GM12878 (cell line): ENCODE measurements around the gene CPNE6. TPM values are rescaled to one million over a fixed set of nuclear protein-coding genes. Genes with fewer than 3 reads are reported as not detected.

Experiments used
- ATAC-seq: fragments of 200-7000 bp; cut with Tn5 transposase; 3 replicates; pipeline ENCODE4 v1.9.1; 2020; ENCODE audit warnings: mild to moderate bottlenecking, moderate library complexity
- BruUV-seq: library from RNA; stranded (reverse); fragments of 400-500 nt; replicated peaks from 2 replicates; lab custom pipeline; 2021; lab: Mats Ljungman, UMichigan
- CTCF ChIA-PET: fragments of 300-600 bp; sonication (Branson Sonifier 250); formaldehyde crosslinking; extraction: SDS; loops from one replicate; lab custom pipeline; 2021; ENCODE audit warnings: inconsistent platforms; lab: Yijun Ruan, JAX
- POLR2A ChIA-PET: fragments of 350-600 bp; formaldehyde crosslinking; extraction: SDS; loops from one replicate; lab custom pipeline; 2021; ENCODE audit warnings: inconsistent platforms; lab: Charles Lee
- RAD21 ChIA-PET: fragments of 300-600 bp; sonication (Branson Sonifier 250); formaldehyde crosslinking; loops from one replicate; lab custom pipeline; 2023; ENCODE audit warnings: antibody characterized with exemption; ENCODE audit not compliant: unreplicated experiment; lab: Charles Lee
- SMC1A ChIA-PET: fragments of 300-600 bp; sonication (Branson Sonifier 250); formaldehyde crosslinking; loops from one replicate; lab custom pipeline; 2023; ENCODE audit not compliant: unreplicated experiment, uncharacterized antibody; lab: Charles Lee
- DNase-seq: peaks from one replicate; pipeline ENCODE4 v3.0.0-alpha.2; 2011; ENCODE audit warnings: low read depth, low spot score
- FAIRE-seq: peaks from 3 replicates; lab custom pipeline; 2011; peaks lifted over from hg19 to GRCh38; lab: Jason Lieb, UNC
- H2AFZ ChIP-seq: 2 replicates; pipeline ENCODE4 v1.6.0; 2011; ENCODE audit warnings: low read depth, low read length, control low read depth; ENCODE audit not compliant: control insufficient read depth
- H3K27ac ChIP-seq: 2 replicates; pipeline ENCODE4 v1.5.1; 2011; ENCODE audit warnings: control low read depth; ENCODE audit not compliant: control insufficient read depth, insufficient read depth
- H3K27me3 ChIP-seq, 2 experiments: replicated peaks in 1 of 2; 2 replicates each; pipeline versions ENCODE4 v1.6.0 to v1.6.1; 2011; ENCODE audit warnings: low read length in 1 of 2; ENCODE audit not compliant: control insufficient read depth in 2 of 2, insufficient read depth in 2 of 2
- H3K36me3 ChIP-seq, 2 experiments: 2 replicates each; pipeline ENCODE4 v1.5.1; 2011; ENCODE audit warnings: low read length in 1 of 2; ENCODE audit not compliant: control insufficient read depth in 2 of 2, insufficient read depth in 2 of 2
- H3K4me1 ChIP-seq: 2 replicates; pipeline ENCODE4 v1.6.1; 2011; ENCODE audit warnings: mild to moderate bottlenecking, low read length, moderate library complexity, mixed read lengths; ENCODE audit not compliant: control insufficient read depth, insufficient read depth
- H3K4me2 ChIP-seq: 2 replicates; pipeline ENCODE4 v1.6.0; 2011; ENCODE audit warnings: control low read depth; ENCODE audit not compliant: control insufficient read depth, insufficient read depth
- H3K4me3 ChIP-seq: fragments of 200-600 bp; sonication (generic); 2 replicates; pipeline ENCODE4 v1.5.1; 2016
- H3K79me2 ChIP-seq: 2 replicates; pipeline ENCODE4 v1.6.0; 2011; ENCODE audit warnings: low read length; ENCODE audit not compliant: control insufficient read depth, insufficient read depth
- H3K9ac ChIP-seq: 2 replicates; pipeline ENCODE4 v1.8.0; 2011; ENCODE audit warnings: low read length, control low read depth, mixed read lengths; ENCODE audit not compliant: control insufficient read depth, insufficient read depth
- H3K9me3 ChIP-seq: replicated peaks from 3 replicates; pipeline ENCODE4 v1.5.1; 2011; ENCODE audit warnings: mild to moderate bottlenecking, low read length; ENCODE audit not compliant: control insufficient read depth, insufficient read depth
- H4K20me1 ChIP-seq: 2 replicates; pipeline ENCODE4 v1.6.0; 2011; ENCODE audit not compliant: control insufficient read depth, insufficient read depth
- BMI1 ChIP-seq: fragments of 450-650 bp; IDR thresholded peaks from 2 replicates; pipeline ENCODE4 v1.6.1; 2016; ENCODE audit warnings: mild to moderate bottlenecking, moderate library complexity, borderline replicate concordance
- FOXK2 ChIP-seq: fragments of 450-650 bp; IDR thresholded peaks from 2 replicates; pipeline ENCODE4 v1.6.1; 2017; ENCODE audit warnings: mild to moderate bottlenecking, moderate library complexity
- GABPA ChIP-seq: IDR thresholded peaks from 2 replicates; pipeline ENCODE4 v1.6.1; 2014; ENCODE audit warnings: antibody characterized with exemption, low read depth, mild to moderate bottlenecking, inconsistent platforms
- NFXL1 ChIP-seq: fragments of 450-650 bp; IDR thresholded peaks from 2 replicates; pipeline ENCODE4 v1.6.1; 2017; ENCODE audit warnings: antibody characterized with exemption, mild to moderate bottlenecking, borderline replicate concordance
- NFYB ChIP-seq: IDR thresholded peaks from 2 replicates; pipeline ENCODE4 v1.6.1; 2011; ENCODE audit warnings: low read depth, mild to moderate bottlenecking, low read length, improper control_type of control experiment, moderate library complexity; ENCODE audit not compliant: insufficient read depth
- RBBP5 ChIP-seq: fragments of 200-600 bp; sonication (generic); conservative IDR thresholded peaks from 2 replicates; pipeline ENCODE4 v1.6.1; 2016
- RUNX3 ChIP-seq: IDR thresholded peaks from 2 replicates; pipeline ENCODE4 v1.6.1; 2012; ENCODE audit warnings: low read length, inconsistent platforms
- SIX5 ChIP-seq: IDR thresholded peaks from 2 replicates; pipeline ENCODE4 v1.6.1; 2011; ENCODE audit warnings: mild to moderate bottlenecking, low read depth, low read length, moderate library complexity; ENCODE audit not compliant: severe bottlenecking
- SPI1 ChIP-seq: IDR thresholded peaks from 2 replicates; pipeline ENCODE4 v1.6.1; 2011; ENCODE audit warnings: low read depth, mild to moderate bottlenecking, low read length, moderate library complexity, borderline replicate concordance; ENCODE audit not compliant: insufficient read depth
- ZNF207 ChIP-seq: fragments of 450-650 bp; IDR thresholded peaks from 2 replicates; pipeline ENCODE4 v1.6.1; 2014; ENCODE audit warnings: antibody characterized with exemption, mild to moderate bottlenecking, borderline replicate concordance
- WGBS: methylation state at CpG from one replicate; pipeline ENCODE4 v1.1.6; 2016; ENCODE audit warnings: low lambda C conversion rate; ENCODE audit not compliant: insufficient replicate concordance, insufficient coverage; ENCODE audit errors: missing lambda C conversion rate; 5-methylcytosine and 5-hydroxymethylcytosine counted together
- in situ Hi-C: fragments of 300-500 bp; cut with MboI; formaldehyde crosslinking; loops from 9 replicates; pipeline ENCODE4 v1.14.3; 2018; ENCODE audit warnings: mixed read lengths
- intact Hi-C: fragments of 100-400 bp; cut with micrococcal nuclease; formaldehyde crosslinking; loops from one replicate; pipeline ENCODE4 v1.14.2; 2022; ENCODE audit not compliant: unreplicated experiment
- polyA plus RNA-seq, 11 experiments: library from polyadenylated mRNA; depleted of rRNA in 4 of 11; unstranded in 6 of 11; stranded (reverse) in 5 of 11; fragments of >200 nt; fragmentation: Nextera tagmentation in 4 of 11; fragmentation: Illumina TruSeq in 1 of 11; extraction: Ambion mirVana in 4 of 11; extraction: Trizol in 1 of 11; gene quantifications; 1 replicate in 1 of 11; 2 replicates in 10 of 11; pipeline versions ENCODE4 v1.2.1 to v1.2.3, GENCODE V29; 2011 to 2016; ENCODE audit warnings: inconsistent platforms in 2 of 11, missing spikeins in 2 of 11, low read depth in 1 of 11
- total RNA-seq, 4 experiments: library from RNA; depleted of rRNA in 3 of 4; stranded (reverse); fragments of >200 nt in 3 of 4; fragmentation: Illumina TruSeq in 1 of 4; extraction: Trizol in 1 of 4; gene quantifications; 2 replicates each; pipeline versions ENCODE4 v1.2.1 to v1.2.3, GENCODE V29; 2013 to 2021
- TF ChIP-seq, protein P1 (sequence below): fragments of 450-650 bp; formaldehyde crosslinking; IDR thresholded peaks from 2 replicates; pipeline ENCODE4 v1.4.0; 2020; ENCODE audit warnings: mild to moderate bottlenecking, moderate library complexity
- TF ChIP-seq, protein P2 (sequence below): fragments of 450-650 bp; IDR thresholded peaks from 2 replicates; pipeline ENCODE4 v1.6.1; 2017; ENCODE audit warnings: mild to moderate bottlenecking, moderate library complexity
- TF ChIP-seq, protein P3 (sequence below): IDR thresholded peaks from 2 replicates; pipeline ENCODE4 v1.6.1; 2012; ENCODE audit warnings: low read length, inconsistent platforms

The CPNE6 gene
- total and polyA plus RNA-seq, 10 of the 15 experiments (the other 5 are each of a cell fraction or from before 2014, with no cell fraction given) = 0.06 to 0.43 (median 0.18) TPM; not detected in 3

DNA sequence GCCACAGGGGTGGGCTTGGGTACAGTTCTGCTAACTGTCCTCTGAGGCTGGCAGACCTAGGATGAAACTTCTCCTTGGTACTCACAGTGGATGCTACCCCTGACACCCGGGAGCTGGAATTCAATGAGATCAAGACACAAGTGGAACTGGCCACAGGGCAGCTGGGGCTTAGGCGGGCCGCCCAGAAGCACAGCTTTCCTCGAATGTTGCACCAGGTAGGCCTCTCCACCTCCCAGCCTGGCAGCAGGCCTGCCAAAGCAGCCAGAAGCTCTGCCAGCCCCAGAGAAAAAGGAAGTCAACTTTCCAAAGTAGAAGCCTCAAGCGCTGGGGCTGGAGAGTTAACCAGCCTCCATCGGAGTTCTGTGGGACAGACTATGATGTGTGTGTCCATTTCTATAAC, 45.8 kb downstream of the CPNE6 start:
- no peak overlapping the region for H3K27ac ChIP-seq
- BruUV-seq = no TSS peak
- SMC1A ChIA-PET = interaction anchor here (0.8 to 7.7 kb wide), 5 partner anchors 9 to 44 kb away, joined by 3 to 70 read pairs (median 47); partner anchors contain the start of genes EMC9, IRF9, PCK2 and PSME1
- no peak overlapping the region for H3K4me3 ChIP-seq
- H3K36me3 ChIP-seq = peaks cover 11 to 23% of the 10 kb centered on the region in 2 experiments
- no peaks in the 10 kb centered on the region for H3K27me3 ChIP-seq
- FAIRE-seq (no peak), ATAC-seq (no peak)
- CTCF ChIA-PET = interaction anchor here (0.9 to 5.9 kb wide), 5 partner anchors 8 to 191 kb away, joined by 3 to 39 read pairs (median 7); partner anchors contain the start of genes CIDEB, IRF9 and PSME1
- 90% methylated on average over 6 of the region's 6 CpGs for WGBS
- POLR2A ChIA-PET = interaction anchor here (0.5 to 17.1 kb wide), 8 partner anchors 8 to 107 kb away, joined by 3 to 276 read pairs (median 64); partner anchors contain the start of genes EMC9, FITM1, IRF9 and PCK2
- no peaks in the 10 kb centered on the region for H3K9me3 ChIP-seq
- in situ Hi-C loops = loop anchor here (25.0 kb wide), 1 partner anchor 805 kb away; the partner anchor contains the start of genes BCL2L2, PABPN1 and PPP1R3E
- RAD21 ChIA-PET = interaction anchor here (1.0 to 5.8 kb wide), 6 partner anchors 8 to 44 kb away, joined by 3 to 69 read pairs (median 8); partner anchors contain the start of genes EMC9, IRF9, PSME1 and PSME2
- peaks cover 5% of the 10 kb centered on the region for H3K4me1 ChIP-seq
- intact Hi-C loops = no loop called here
- no peak overlapping the region for H3K9ac ChIP-seq
- no peak for TF ChIP-seq GABPA
- no peak for TF ChIP-seq SIX5
- no peak for TF ChIP-seq NFXL1
- TF ChIP-seq RUNX3 = no peak
- TF ChIP-seq, protein P1, sequence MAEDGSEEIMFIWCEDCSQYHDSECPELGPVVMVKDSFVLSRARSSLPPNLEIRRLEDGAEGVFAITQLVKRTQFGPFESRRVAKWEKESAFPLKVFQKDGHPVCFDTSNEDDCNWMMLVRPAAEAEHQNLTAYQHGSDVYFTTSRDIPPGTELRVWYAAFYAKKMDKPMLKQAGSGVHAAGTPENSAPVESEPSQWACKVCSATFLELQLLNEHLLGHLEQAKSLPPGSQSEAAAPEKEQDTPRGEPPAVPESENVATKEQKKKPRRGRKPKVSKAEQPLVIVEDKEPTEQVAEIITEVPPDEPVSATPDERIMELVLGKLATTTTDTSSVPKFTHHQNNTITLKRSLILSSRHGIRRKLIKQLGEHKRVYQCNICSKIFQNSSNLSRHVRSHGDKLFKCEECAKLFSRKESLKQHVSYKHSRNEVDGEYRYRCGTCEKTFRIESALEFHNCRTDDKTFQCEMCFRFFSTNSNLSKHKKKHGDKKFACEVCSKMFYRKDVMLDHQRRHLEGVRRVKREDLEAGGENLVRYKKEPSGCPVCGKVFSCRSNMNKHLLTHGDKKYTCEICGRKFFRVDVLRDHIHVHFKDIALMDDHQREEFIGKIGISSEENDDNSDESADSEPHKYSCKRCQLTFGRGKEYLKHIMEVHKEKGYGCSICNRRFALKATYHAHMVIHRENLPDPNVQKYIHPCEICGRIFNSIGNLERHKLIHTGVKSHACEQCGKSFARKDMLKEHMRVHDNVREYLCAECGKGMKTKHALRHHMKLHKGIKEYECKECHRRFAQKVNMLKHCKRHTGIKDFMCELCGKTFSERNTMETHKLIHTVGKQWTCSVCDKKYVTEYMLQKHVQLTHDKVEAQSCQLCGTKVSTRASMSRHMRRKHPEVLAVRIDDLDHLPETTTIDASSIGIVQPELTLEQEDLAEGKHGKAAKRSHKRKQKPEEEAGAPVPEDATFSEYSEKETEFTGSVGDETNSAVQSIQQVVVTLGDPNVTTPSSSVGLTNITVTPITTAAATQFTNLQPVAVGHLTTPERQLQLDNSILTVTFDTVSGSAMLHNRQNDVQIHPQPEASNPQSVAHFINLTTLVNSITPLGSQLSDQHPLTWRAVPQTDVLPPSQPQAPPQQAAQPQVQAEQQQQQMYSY (CRISPR knock-in tag) = no peak
- TF ChIP-seq SPI1 = no peak
- TF ChIP-seq BMI1 = no peak
- no peak for TF ChIP-seq NFYB
- TF ChIP-seq FOXK2 = no peak
- no peak for TF ChIP-seq ZNF207
- TF ChIP-seq, protein P2, sequence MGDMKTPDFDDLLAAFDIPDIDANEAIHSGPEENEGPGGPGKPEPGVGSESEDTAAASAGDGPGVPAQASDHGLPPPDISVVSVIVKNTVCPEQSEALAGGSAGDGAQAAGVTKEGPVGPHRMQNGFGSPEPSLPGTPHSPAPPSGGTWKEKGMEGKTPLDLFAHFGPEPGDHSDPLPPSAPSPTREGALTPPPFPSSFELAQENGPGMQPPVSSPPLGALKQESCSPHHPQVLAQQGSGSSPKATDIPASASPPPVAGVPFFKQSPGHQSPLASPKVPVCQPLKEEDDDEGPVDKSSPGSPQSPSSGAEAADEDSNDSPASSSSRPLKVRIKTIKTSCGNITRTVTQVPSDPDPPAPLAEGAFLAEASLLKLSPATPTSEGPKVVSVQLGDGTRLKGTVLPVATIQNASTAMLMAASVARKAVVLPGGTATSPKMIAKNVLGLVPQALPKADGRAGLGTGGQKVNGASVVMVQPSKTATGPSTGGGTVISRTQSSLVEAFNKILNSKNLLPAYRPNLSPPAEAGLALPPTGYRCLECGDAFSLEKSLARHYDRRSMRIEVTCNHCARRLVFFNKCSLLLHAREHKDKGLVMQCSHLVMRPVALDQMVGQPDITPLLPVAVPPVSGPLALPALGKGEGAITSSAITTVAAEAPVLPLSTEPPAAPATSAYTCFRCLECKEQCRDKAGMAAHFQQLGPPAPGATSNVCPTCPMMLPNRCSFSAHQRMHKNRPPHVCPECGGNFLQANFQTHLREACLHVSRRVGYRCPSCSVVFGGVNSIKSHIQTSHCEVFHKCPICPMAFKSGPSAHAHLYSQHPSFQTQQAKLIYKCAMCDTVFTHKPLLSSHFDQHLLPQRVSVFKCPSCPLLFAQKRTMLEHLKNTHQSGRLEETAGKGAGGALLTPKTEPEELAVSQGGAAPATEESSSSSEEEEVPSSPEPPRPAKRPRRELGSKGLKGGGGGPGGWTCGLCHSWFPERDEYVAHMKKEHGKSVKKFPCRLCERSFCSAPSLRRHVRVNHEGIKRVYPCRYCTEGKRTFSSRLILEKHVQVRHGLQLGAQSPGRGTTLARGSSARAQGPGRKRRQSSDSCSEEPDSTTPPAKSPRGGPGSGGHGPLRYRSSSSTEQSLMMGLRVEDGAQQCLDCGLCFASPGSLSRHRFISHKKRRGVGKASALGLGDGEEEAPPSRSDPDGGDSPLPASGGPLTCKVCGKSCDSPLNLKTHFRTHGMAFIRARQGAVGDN = no peak
- no peak for TF ChIP-seq RBBP5
- TF ChIP-seq, protein P3, sequence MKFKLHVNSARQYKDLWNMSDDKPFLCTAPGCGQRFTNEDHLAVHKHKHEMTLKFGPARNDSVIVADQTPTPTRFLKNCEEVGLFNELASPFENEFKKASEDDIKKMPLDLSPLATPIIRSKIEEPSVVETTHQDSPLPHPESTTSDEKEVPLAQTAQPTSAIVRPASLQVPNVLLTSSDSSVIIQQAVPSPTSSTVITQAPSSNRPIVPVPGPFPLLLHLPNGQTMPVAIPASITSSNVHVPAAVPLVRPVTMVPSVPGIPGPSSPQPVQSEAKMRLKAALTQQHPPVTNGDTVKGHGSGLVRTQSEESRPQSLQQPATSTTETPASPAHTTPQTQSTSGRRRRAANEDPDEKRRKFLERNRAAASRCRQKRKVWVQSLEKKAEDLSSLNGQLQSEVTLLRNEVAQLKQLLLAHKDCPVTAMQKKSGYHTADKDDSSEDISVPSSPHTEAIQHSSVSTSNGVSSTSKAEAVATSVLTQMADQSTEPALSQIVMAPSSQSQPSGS = no peak
- TF ChIP-seq, all 136 proteins: peak for 0
- H3K4me2 ChIP-seq = no peak overlapping the region; the same call in 1 of the 2 replicates
- no peaks in the 10 kb centered on the region for H4K20me1 ChIP-seq
- no peak for DNase-seq
- H3K79me2 ChIP-seq = peaks cover 24% of the 10 kb centered on the region
- no peak overlapping the region for H2AFZ ChIP-seq
